AG04450 (cell line): ENCODE results near the gene TMEM174. TPM values are rescaled to one million over a fixed set of nuclear protein-coding genes. Genes with fewer than 3 reads are reported as not detected.

Source experiments
- CTCF ChIA-PET: fragments of 300-600, 350-600 bp; formaldehyde crosslinking; extraction: SDS; loops from one replicate; lab custom pipeline; 2022; ENCODE audit warnings: antibody characterized with exemption, inconsistent platforms; lab: Charles Lee
- POLR2A ChIA-PET: fragments of 350-600 bp; formaldehyde crosslinking; extraction: SDS; loops from one replicate; lab custom pipeline; 2021; ENCODE audit warnings: antibody characterized with exemption, inconsistent platforms; lab: Yijun Ruan, JAX
- DNase-seq: peaks from one replicate; pipeline ENCODE4 v3.0.0-alpha.2; 2011; ENCODE audit warnings: low read depth, low spot score
- H3K27ac ChIP-seq: one replicate; pipeline ENCODE4 v1.5.1; 2012; ENCODE audit warnings: low read depth, low read length, control low read depth
- H3K27me3 ChIP-seq: one replicate; pipeline ENCODE4 v1.6.0; 2012; ENCODE audit warnings: low read length; ENCODE audit not compliant: control insufficient read depth, insufficient read depth
- H3K4me3 ChIP-seq: 2 replicates; pipeline ENCODE4 v1.5.1; 2011; ENCODE audit warnings: mild to moderate bottlenecking, low read depth, low read length, control low read depth
- H3K9me3 ChIP-seq: 2 replicates; pipeline ENCODE4 v1.5.1; 2012; ENCODE audit warnings: low read length; ENCODE audit not compliant: control insufficient read depth, insufficient read depth
- polyA plus RNA-seq: library from polyadenylated mRNA; depleted of rRNA; stranded (reverse); fragments of >200 nt; gene quantifications from 2 replicates; pipeline ENCODE4 v1.2.3, GENCODE V29; 2011
- TF ChIP-seq, protein P1 (sequence below): IDR thresholded peaks from 2 replicates; pipeline ENCODE4 v1.5.1; 2011; ENCODE audit warnings: low read depth, low read length, control low read depth, inconsistent platforms

The TMEM174 gene
- polyA plus RNA-seq, 1 experiment = not detected

DNA sequence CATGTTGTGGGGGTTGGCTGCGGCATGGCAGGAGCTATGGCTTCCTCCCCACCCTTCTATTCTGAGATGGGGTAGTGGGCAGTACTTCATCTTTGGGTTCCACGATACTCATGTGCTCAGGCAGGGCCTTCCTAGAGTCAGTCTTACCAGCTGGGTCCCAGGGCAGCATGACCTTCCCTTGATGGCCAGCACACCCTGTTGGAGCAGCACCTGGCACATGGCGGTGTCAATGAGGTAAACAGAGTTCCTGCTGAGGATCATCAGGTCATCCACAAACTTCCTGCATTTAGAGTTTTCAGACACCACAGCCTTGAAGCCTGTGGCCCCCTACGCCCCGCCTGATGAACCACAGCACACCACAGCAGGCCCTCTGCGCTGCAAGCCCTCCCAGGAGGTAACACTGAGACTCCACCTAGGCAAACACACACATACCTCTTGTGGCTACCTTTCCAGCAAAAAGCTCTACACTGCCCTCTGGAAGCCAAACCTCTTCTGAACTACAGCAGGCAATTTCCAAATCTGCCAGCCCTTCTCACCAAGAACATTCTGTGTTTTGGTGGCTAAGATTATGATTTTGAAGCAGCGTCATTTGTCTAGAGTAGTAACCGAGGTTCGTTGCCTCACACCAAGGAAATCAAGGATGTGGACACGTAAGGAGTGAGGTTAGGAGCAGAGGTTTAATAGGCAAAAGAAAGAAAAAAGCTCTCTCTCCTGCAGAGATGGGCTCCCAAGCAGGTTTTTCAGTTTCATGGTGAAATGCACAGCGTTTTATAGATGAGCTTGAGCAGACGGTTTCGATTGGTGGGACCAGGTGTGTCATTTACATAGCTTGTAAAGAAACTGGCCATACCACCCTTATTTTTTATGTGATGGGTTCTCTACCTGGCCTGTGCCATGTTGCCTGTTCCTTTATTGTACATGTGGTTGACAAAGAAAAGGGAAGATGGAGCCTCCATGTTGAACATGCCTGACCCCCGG is 20.3 kb upstream of the TMEM174 start:
- ChIA-PET POLR2A (no interaction called here), CTCF (interaction anchor here (0.9 to 2.6 kb wide), 4 partner anchors 17 to 63 kb away, joined by 3 to 8 read pairs (median 4); no protein-coding TSS in a partner anchor)
- TF ChIP-seq, protein P1, sequence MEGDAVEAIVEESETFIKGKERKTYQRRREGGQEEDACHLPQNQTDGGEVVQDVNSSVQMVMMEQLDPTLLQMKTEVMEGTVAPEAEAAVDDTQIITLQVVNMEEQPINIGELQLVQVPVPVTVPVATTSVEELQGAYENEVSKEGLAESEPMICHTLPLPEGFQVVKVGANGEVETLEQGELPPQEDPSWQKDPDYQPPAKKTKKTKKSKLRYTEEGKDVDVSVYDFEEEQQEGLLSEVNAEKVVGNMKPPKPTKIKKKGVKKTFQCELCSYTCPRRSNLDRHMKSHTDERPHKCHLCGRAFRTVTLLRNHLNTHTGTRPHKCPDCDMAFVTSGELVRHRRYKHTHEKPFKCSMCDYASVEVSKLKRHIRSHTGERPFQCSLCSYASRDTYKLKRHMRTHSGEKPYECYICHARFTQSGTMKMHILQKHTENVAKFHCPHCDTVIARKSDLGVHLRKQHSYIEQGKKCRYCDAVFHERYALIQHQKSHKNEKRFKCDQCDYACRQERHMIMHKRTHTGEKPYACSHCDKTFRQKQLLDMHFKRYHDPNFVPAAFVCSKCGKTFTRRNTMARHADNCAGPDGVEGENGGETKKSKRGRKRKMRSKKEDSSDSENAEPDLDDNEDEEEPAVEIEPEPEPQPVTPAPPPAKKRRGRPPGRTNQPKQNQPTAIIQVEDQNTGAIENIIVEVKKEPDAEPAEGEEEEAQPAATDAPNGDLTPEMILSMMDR = no peak
- peaks cover 2% of the 10 kb centered on the region for H3K27me3 ChIP-seq
- H3K4me3 ChIP-seq = no peak overlapping the region
- no peak for DNase-seq
- H3K9me3 ChIP-seq = peaks cover 3% of the 10 kb centered on the region; the same call in 1 of the 2 replicates
- H3K27ac ChIP-seq = no peak overlapping the region

DNA sequence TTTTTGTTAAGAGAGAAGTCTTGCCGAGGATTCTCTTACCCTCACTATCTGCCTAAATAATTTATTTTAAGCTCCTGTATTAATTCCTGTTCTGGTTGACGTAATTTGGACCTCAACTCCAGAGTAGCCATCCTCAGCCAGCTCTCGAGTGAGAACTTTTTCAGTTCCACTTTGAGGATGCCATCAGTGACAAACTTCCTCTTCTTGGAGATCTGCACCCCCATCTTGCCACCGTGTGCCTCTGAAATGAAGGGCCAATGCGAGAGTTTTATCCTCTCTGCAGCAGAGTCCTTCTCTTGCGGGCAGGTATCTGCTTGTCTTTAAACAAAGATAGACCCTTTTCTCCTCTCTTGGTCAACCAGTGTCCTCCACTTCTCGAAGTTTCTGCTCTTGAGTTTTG is 19.5 kb upstream of the TMEM174 start:
- H3K9me3 ChIP-seq = peaks cover 3% of the 10 kb centered on the region; the same call in 1 of the 2 replicates
- DNase-seq = no peak
- no peak overlapping the region for H3K4me3 ChIP-seq
- H3K27me3 ChIP-seq = peaks cover 2% of the 10 kb centered on the region
- ChIA-PET POLR2A (no interaction called here), CTCF (interaction anchor here (0.9 to 2.6 kb wide), 3 partner anchors 18 to 62 kb away, joined by 4 to 8 read pairs (median 4); no protein-coding TSS in a partner anchor)
- TF ChIP-seq, protein P1 = no peak
- no peak overlapping the region for H3K27ac ChIP-seq

DNA sequence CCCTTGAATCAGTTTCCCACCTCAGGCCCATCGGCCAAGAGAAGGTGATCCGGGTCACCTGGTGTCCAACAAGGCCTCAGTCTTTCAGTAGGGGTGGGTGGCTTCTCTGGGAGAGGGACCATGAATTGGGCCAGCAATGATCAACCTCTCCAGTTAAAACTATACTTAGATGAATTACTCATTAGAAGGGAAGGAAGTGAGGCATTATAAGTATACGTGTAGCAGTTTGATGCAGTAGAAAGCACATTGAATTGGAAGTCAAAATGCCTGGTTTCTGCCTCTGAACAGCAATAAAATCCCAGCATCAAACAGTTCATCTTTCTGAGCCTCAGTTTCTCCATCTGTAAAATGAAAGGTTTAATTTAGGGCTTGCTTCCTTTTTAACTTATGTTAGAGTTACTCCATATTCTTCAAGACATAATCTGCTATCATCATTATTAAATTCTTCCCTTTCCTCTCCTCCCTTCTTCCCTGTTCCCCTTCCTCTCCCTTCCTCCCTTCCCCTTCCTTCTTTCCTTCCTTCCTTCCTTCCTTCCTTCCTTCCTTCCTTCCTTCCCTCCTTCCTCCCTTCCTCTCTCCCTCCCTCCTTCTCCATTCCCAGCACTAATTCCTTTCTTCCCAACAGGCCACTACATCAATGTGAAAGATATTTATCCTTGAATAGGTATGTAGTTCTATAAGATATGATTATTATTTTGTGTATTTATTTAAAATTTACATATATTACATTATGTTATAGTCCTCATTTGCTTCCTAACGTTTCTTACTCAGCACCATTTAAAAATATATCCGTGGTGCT is 18.6 kb upstream of the TMEM174 start:
- no peak overlapping the region for H3K27ac ChIP-seq
- no peak for DNase-seq
- ChIA-PET POLR2A (no interaction called here), CTCF (interaction anchor here (0.9 to 2.6 kb wide), 2 partner anchors 47 to 62 kb away, joined by 4 to 8 read pairs; no protein-coding TSS in a partner anchor)
- H3K27me3 ChIP-seq = peaks cover 5% of the 10 kb centered on the region
- TF ChIP-seq, protein P1 = no peak
- no peak overlapping the region for H3K4me3 ChIP-seq
- H3K9me3 ChIP-seq = peaks cover 3% of the 10 kb centered on the region; the same call in 1 of the 2 replicates

DNA sequence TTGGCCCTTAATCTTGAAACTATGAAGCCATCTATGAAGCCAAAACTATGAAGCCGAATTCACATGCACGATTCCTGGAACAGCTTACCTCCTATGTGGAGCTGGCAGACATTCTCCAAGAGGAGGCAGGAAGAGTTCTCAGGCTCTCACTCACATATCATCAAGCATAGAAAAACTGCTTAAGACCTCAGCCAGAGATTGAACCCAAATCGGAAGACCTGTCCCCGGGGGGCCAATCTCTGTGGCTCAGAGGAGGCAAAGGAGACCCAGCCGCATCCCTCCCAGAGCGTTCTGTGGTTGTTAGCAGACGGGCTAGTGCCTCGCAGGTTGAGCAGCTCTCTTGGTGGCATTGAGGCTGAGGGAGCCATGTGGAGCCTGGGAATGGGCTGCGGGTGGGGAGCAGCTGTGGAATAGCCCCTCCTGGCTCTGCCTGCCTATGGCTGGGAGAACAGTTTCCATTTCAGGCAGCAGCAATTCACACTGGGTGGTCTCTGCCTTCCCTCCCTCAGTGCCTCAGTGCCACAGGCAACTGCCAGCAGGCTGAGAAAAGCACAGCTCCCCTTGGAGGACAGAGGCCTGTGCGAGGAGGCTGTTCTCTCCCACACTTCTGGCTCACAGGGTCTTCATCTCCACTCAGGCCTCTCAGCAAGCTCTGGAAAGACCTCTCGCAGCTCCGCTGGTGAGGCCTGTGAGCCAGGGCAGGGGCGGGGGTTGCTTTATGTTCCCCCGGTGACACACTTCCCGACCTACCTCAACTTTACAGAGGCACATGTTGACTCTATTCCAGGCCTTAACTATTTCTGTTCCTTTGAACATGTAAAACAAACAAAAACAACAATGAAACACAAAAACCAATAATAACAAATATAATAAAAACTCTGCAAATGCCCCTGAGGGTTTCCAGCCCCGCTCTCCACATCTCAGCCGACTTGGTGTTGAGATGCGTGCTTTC is 17.4 kb upstream of the TMEM174 start:
- CTCF ChIA-PET = no interaction called here
- no peak overlapping the region for H3K27ac ChIP-seq
- TF ChIP-seq, protein P1 = no peak
- H3K9me3 ChIP-seq = peaks cover 3% of the 10 kb centered on the region; the same call in 1 of the 2 replicates
- DNase-seq = no peak
- POLR2A ChIA-PET = no interaction called here
- H3K27me3 ChIP-seq = peaks cover 9% of the 10 kb centered on the region
- H3K4me3 ChIP-seq = no peak overlapping the region
